Amniotic stem cell (primary cell): ENCODE measurements around the gene PKP1.
"Not testable (repeated sequence)": the region's sequence is repeated elsewhere in the genome, so short reads cannot be mapped to it uniquely, and the experiment has no call there.

Experiments
- DNase-seq: peaks from one replicate; lab custom pipeline; 2025; lab: John Stamatoyannopoulos, UW

The PKP1 gene

GRCh38 chr1:201282931-201283829, at the start of gene PKP1:
TSS of gene PKP1 (plus strand) at chr1:201283506. CDS start at chr1:201283703, 197 bp downstream.
- no peak for DNase-seq

DNA sequence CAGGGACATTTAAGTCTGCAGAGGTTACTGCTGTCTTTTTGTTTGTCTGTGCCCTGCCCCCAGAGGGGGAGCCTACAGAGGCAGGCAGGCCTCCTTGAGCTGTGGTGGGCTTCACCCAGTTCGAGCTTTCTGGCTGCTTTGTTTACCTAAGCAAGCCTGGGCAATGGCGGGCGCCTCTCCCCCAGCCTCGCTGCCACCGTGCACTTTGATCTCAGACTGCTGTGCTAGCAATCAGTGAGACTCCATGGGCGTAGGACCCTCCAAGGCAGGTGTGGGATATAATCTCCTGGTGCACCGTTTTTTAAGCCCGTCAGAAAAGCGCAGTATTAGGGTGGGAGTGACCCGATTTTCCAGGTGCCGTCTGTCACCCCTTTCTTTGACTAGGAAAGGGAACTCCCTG, 43.7 kb upstream of the PKP1 start:
- DNase-seq = not testable (repeated sequence)

- DNase-seq = no peak
Measured at GRCh38 chr1:201240171-201240570, 43.1 kb upstream of the PKP1 start.

- no peak for DNase-seq
Measured at GRCh38 chr1:201241736-201242135, 41.6 kb upstream of the PKP1 start.

DNA sequence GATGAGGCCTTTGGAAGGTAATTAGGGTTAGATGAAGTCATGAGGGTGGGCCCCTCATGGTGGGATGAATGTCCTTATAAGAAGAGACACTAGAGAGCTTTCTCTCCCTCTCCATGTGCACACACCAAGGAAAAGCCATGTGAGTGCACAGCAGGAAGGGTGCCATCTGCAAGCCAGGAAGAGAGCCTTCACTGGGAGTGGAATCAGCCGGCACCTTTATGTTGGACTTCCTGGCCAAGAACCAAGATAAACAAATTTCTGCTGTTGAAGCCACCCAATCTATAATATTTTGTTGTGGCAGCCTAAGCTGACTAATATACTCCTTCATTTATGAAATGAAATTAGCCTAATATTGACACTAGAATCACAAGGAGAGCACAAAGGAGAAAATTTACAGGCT, 38.2 kb upstream of the PKP1 start:
- DNase-seq = no peak

DNA sequence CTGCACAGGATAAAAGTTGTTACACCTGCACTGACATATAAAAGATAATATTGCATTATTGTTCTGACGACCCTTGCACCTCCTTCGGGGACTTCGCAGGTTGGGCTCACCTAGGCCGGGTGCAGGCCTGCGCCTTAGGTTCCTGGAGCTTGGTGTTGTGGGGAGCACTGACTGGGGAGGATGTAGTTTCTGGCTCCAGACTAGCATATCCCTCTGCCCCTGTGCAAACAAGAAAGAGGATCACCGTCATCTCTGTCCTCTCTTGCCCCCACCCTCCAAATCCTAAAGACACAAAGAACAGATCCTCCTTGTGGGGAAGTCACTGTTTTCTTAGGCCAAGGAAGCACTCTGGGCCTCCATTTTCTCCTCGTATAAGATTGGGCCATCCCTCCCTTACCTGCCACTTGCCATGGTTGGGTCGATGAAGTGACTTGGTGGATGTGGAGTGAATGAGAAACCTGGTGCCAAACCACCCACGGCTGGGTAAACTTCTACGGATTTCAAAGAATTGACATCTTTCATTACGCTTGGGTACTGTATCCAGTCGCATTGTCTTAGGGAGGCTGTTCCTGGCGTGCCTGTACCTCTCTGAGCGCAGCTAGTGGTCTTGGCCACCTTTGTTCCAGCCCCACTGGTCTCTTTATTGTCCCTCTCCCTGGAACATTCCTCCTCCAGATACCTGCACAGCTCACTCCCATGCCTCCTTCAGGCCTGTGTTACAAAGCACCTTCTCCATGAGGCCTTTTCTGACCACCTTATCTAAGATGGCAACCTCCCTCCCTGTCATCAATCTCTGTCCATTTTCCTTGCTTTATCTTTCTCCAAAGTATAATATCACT, 34.4 kb upstream of the PKP1 start:
- DNase-seq = no peak

DNA sequence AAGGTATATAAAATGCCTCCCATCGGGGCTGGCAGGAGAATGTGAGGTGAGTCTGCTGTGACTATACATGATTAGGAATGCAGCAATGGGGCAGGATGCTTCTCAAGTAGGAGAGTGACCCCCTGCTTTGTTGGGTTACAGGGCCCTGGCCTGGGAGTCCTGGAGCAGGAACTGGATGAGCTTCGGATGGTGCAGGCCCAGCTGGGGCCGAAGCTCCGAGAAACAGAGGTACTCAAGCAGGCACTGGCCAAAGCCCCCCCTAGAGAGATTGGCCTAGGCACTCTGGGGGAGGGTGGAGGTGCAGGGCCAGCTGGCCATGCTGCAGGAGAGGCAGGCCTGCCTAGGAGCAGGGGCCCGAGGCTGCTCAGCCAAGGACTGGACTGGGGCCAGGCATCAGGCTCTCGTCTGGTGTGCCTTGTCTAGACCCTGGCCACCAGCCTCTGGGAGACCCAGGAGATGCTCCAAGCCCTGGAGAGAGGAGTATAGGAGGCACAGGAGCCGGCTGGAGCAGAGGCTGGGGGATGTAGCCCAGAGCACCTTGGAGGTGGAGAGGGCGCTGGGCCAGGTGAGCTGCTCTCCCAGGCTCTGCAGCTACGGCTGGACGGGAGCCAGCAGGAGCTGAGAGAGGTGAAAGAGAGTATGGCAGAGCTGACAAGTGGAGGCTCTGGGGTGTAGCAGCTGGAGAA, 32.8 kb upstream of the PKP1 start:
- no peak for DNase-seq

GRCh38 chr1:201251411-201251810, 31.9 kb upstream of the PKP1 start:
- no peak for DNase-seq

DNA sequence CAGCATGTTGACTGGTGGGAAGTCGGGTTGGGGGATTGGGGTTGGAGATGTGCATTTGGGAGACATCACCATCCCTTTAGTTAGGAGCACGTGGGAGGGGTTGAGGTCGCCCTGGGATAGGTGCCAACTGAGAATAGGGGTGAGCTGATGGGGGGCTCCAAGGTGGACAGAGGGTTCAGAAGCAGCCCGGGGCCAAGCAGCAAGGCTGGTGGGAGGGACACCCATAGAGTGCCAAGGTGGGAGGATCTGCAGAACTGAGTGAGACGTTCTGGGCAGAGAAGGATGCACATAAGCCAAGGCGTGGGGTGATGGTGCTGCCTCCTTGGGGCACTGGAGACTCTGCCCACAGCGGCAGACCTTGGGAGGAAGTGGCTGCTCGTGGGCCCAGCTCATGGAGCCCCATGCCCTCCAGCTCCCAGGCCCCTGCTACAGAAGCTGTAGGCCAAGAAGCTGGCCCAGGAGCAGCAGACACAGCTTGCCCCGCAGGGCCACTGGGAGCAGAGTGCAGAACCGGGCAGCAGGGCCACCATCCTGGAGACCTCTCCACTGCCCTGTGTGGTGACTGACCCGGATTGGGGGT, 31.4 kb upstream of the PKP1 start:
- no peak for DNase-seq

DNA sequence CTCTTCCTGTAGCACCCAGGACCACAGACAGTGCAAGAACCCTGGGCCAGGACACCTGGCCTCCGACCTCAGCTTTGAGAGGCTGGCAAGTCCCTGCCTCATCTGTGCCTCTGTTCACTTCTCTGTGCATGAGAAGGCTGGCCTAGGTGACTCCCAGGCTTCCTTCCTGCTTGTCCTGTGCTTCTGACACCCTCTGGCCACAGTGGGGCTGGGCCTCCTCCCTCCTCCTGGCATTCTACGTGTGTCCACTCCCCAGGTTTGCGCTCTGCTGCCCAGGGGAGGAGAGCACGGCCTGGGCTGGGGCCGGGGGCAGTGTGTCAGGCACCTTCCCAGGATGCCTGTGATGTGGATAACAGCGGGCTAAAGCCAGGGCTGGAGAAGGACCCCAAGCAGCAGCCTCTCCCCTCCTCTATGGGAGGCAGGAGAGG, 30.3 kb upstream of the PKP1 start:
- no peak for DNase-seq

- no peak for DNase-seq
Measured at GRCh38 chr1:201253411-201253810, 29.9 kb upstream of the PKP1 start.

- DNase-seq = no peak
Measured at GRCh38 chr1:201253906-201254624, 29.2 kb upstream of the PKP1 start.

- no peak for DNase-seq
Measured at GRCh38 chr1:201254625-201255478, 28.5 kb upstream of the PKP1 start.

DNA sequence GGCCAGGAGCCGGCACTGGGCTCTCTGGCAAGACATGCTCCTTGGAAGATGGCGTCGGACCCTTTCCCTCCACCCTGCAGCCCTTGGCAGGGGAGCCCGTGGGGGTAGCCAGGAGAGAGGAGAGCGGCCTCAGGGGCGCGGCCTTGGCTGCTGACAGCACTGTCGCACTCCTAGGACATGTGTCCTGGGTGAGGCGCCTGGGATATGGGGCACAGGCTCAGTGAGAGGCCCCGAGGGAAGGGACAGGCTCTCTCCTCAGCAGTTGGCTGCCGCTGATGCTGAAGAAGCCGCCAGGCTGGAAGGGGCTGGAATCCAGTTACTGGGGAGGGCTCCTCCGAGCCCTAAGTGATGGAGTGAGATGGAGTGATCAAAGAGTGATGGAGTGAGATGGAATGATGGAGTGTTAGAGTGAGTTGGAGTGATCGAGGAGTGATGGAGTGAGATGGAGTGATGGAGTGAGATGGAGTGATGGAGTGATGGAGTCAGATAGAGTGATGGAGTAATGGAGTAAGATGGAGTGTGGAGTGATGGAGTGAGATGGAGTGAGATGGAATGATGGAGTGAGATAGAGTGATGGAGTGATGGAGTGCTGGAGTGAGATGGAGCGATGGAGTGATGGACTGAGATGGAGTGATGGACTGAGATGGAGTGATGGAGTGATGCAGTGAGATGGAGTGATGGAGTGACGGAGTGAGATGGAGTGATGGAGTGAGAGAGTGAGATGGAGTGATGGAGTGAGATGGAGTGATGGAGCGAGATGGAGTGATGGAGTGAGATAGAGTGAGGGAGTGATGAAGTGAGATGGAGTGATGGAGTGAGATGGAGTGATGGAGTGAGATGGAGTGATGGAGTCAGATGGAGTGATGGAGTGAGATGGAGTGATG, 27.6 kb upstream of the PKP1 start:
- no peak for DNase-seq

GRCh38 chr1:201258132-201258531, 25.2 kb upstream of the PKP1 start:
- DNase-seq = not testable (repeated sequence)

GRCh38 chr1:201258763-201259230, 24.5 kb upstream of the PKP1 start:
- no peak for DNase-seq

- no peak for DNase-seq
Measured at GRCh38 chr1:201259476-201260235, 23.6 kb upstream of the PKP1 start.

DNA sequence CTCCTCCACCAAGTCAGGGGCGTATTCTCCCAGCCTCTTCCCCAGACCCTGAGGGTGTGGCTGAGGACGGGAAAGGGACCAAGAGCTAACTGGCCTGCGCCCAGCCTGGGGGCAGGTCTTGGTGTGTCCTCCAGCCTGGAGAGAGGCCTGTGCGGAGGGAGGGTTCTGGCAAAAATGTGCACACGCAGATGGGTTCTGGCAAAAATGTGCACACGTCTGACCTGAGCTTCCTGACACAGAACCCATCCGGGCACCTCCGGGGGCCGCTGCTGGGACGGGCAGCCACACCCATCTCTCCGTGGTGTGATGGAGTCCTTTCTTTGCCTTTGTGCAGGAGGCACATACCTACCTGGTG, 23.1 kb upstream of the PKP1 start:
- DNase-seq = no peak
